ENCODE results near the gene FHIT.

GRCh38 chr3:60513241-60513640 is 738.0 kb downstream of the FHIT start:
- TF ChIP-seq POLR2AphosphoS5 (IDR thresholded peaks at IDR 0.05; ENCODE audit: low read depth, low read length) (no peak), TAF1 (IDR thresholded peaks at IDR 0.05; ENCODE audit: borderline replicate concordance, low read depth, low read length) (no peak), POLR2A (IDR thresholded peaks at IDR 0.05; ENCODE audit: low read depth, low read length) (no peak)

Measured in GM12892 (cell line).